K562 (cell line): ENCODE results near the gene DOCK1. TPM values are rescaled to one million over a fixed set of nuclear protein-coding genes. Genes with fewer than 3 reads are reported as not detected.

Experiments
- ATAC-seq: fragments of 200-7000 bp; cut with Tn5 transposase; 3 replicates; pipeline ENCODE4 v1.9.1; 2020; ENCODE audit warnings: moderate library complexity
- BruUV-seq: library from RNA; stranded (reverse); fragments of 400-500 nt; replicated peaks from 2 replicates; lab custom pipeline; 2021; lab: Mats Ljungman, UMichigan
- CTCF ChIA-PET: fragments of 300-600 bp; formaldehyde crosslinking; extraction: SDS; loops from one replicate; lab custom pipeline; 2021; ENCODE audit warnings: low intra/inter-chr PET ratio; lab: Yijun Ruan, JAX
- POLR2A ChIA-PET: fragments of 300-600, 350-650 bp; sonication (Branson Sonifier 250); formaldehyde crosslinking; extraction: SDS; loops from one replicate; lab custom pipeline; 2021; ENCODE audit warnings: antibody characterized with exemption, inconsistent platforms; lab: Yijun Ruan, JAX
- DNase-seq, 4 experiments: peaks; one replicate each; pipeline versions ENCODE4 v3.0.0 to v3.0.0-alpha.2; 2011 to 2018; ENCODE audit warnings: low spot score in 3 of 4, mixed read lengths in 3 of 4; ENCODE audit errors: extremely low read depth in 1 of 4
- FAIRE-seq: peaks from 2 replicates; lab custom pipeline; 2011; peaks lifted over from hg19 to GRCh38; lab: Jason Lieb, UNC
- H2AFZ ChIP-seq: 2 replicates; pipeline ENCODE4 v1.6.0; 2011; ENCODE audit warnings: low read depth, low read length, control low read depth, inconsistent platforms
- H3K27ac ChIP-seq: fragments of 200-600 bp; 3 replicates; pipeline ENCODE4 v1.8.0; 2011; ENCODE audit warnings: low read depth, mild to moderate bottlenecking, control low read depth, inconsistent platforms, low read length, moderate library complexity, mixed read lengths; ENCODE audit errors: extremely low read depth
- H3K27me3 ChIP-seq, 2 experiments: fragments of 300-600 bp in 1 of 2; 2 replicates in 1 of 2; 3 replicates in 1 of 2; pipeline versions ENCODE4 v1.6.0 to v1.8.0; 2011; ENCODE audit warnings: inconsistent platforms in 2 of 2, low read length in 2 of 2, mild to moderate bottlenecking in 1 of 2, mixed read lengths in 1 of 2, moderate library complexity in 1 of 2; ENCODE audit not compliant: control insufficient read depth in 2 of 2, insufficient read depth in 2 of 2
- H3K36me3 ChIP-seq: fragments of 300-600 bp; 3 replicates; pipeline ENCODE4 v1.8.0; 2011; ENCODE audit warnings: mild to moderate bottlenecking, low read length, inconsistent platforms; ENCODE audit not compliant: control insufficient read depth, insufficient read depth
- H3K4me1 ChIP-seq, 2 experiments: fragments of 200-600 bp in 1 of 2; replicated peaks in 1 of 2; 2 replicates in 1 of 2; 3 replicates in 1 of 2; pipeline versions ENCODE4 v1.5.1 to v1.8.0; 2011; ENCODE audit warnings: inconsistent platforms in 2 of 2, low read length in 2 of 2, mild to moderate bottlenecking in 1 of 2, mixed read lengths in 1 of 2, moderate library complexity in 1 of 2; ENCODE audit not compliant: control insufficient read depth in 2 of 2, insufficient read depth in 2 of 2
- H3K4me2 ChIP-seq: 2 replicates; pipeline ENCODE4 v1.6.1; 2011; ENCODE audit warnings: low read length, control low read depth, inconsistent platforms, mixed read lengths; ENCODE audit not compliant: insufficient read depth
- H3K4me3 ChIP-seq: fragments of 200-600 bp; sonication (generic), shearing (Covaris generic); 2 replicates; pipeline ENCODE4 v1.5.1; 2016; ENCODE audit warnings: control low read depth, inconsistent platforms
- H3K79me2 ChIP-seq: fragments of 200-600 bp; 3 replicates; pipeline ENCODE4 v1.8.0; 2011; ENCODE audit warnings: low read length, inconsistent platforms; ENCODE audit not compliant: control insufficient read depth, insufficient read depth
- H3K9ac ChIP-seq, 2 experiments: 2 replicates each; pipeline versions ENCODE4 v1.6.0 to v1.6.1; 2011; ENCODE audit warnings: low read depth in 2 of 2, low read length in 2 of 2, control low read depth in 1 of 2, inconsistent platforms in 1 of 2, mild to moderate bottlenecking in 1 of 2, mixed read lengths in 1 of 2; ENCODE audit not compliant: insufficient read depth in 1 of 2
- H3K9me1 ChIP-seq: one replicate; pipeline ENCODE4 v1.6.0; 2011; ENCODE audit warnings: inconsistent platforms, mild to moderate bottlenecking, low read length, moderate library complexity; ENCODE audit not compliant: control insufficient read depth, insufficient read depth
- H3K9me3 ChIP-seq: replicated peaks from 2 replicates; pipeline ENCODE4 v1.5.1; 2011; ENCODE audit warnings: low read depth, low read length, inconsistent platforms; ENCODE audit not compliant: control insufficient read depth, insufficient read depth
- H4K20me1 ChIP-seq: replicated peaks from 2 replicates; pipeline ENCODE4 v1.6.1; 2011; ENCODE audit warnings: low read length, inconsistent platforms, mixed read lengths; ENCODE audit not compliant: control insufficient read depth, insufficient read depth
- ETV5 ChIP-seq: sonication (generic); formaldehyde crosslinking; IDR thresholded peaks from 2 replicates; pipeline ENCODE4 v1.4.0; 2020; ENCODE audit warnings: low read depth, mild to moderate bottlenecking, missing genetic modification reagents
- ETV6 ChIP-seq, 3 experiments: fragments of 150-350 bp in 1 of 3; sonication (generic) in 1 of 3; formaldehyde crosslinking in 1 of 3; IDR thresholded peaks; 2 replicates each; pipeline versions ENCODE4 v1.6.1 to v1.8.0; 2014 to 2022; ENCODE audit warnings: borderline replicate concordance in 2 of 3, low read depth in 2 of 3, antibody characterized with exemption in 1 of 3, low read length in 1 of 3, mild to moderate bottlenecking in 1 of 3, missing genetic modification reagents in 1 of 3
- GATA2 ChIP-seq: sonication (generic); formaldehyde crosslinking; IDR thresholded peaks from 2 replicates; pipeline ENCODE4 v1.4.0; 2020; ENCODE audit warnings: mild to moderate bottlenecking, missing genetic modification reagents
- KDM1A ChIP-seq, 2 experiments: fragments of 450-650 bp; IDR thresholded peaks; 2 replicates each; pipeline ENCODE4 v1.6.1; 2016; ENCODE audit warnings: mild to moderate bottlenecking in 2 of 2
- KLF16 ChIP-seq: IDR thresholded peaks from 2 replicates; pipeline ENCODE4 v1.6.1; 2016; ENCODE audit warnings: antibody characterized with exemption
- POLR2AphosphoS2 ChIP-seq: IDR thresholded peaks from 2 replicates; pipeline ENCODE4 v1.6.1; 2012; ENCODE audit warnings: low read length, improper control_type of control experiment
- SMAD2 ChIP-seq: fragments of 150-350 bp; IDR thresholded peaks from 2 replicates; pipeline ENCODE4 v1.6.1; 2014; ENCODE audit warnings: low read depth, mild to moderate bottlenecking, low read length
- ZNF239 ChIP-seq: fragments of 250-450 bp; sonication (Bioruptor Pico); IDR thresholded peaks from 2 replicates; pipeline ENCODE4 v1.4.0; 2020; ENCODE audit warnings: mild to moderate bottlenecking
- ZNF583 ChIP-seq: fragments of 250-450 bp; sonication (Bioruptor Pico); IDR thresholded peaks from 2 replicates; pipeline ENCODE4 v1.4.0; 2020
- WGBS: fragments of 100-300 bp; shearing (Covaris generic); methylation state at CpG from one replicate; pipeline ENCODE4 v1.1.6; 2016; ENCODE audit warnings: low coverage, mixed read lengths; ENCODE audit not compliant: insufficient coverage; ENCODE audit errors: missing lambda C conversion rate; 5-methylcytosine and 5-hydroxymethylcytosine counted together
- in situ Hi-C: fragments of 300-500 bp; cut with MboI; formaldehyde crosslinking; loops from 4 replicates; pipeline ENCODE4 v1.15.0; 2018; ENCODE audit warnings: inconsistent platforms, mixed read lengths
- intact Hi-C: fragments of 100-400 bp; cut with micrococcal nuclease; formaldehyde crosslinking; loops from 2 replicates; pipeline ENCODE4 v1.14.2; 2022
- polyA plus RNA-seq, 8 experiments: library from polyadenylated mRNA; depleted of rRNA in 4 of 8; stranded (reverse) in 5 of 8; unstranded in 3 of 8; fragments of >200 nt; fragmentation: Nextera tagmentation in 2 of 8; fragmentation: Illumina TruSeq in 1 of 8; extraction: Ambion mirVana in 2 of 8; extraction: Trizol in 1 of 8; gene quantifications; 2 replicates each; pipeline versions ENCODE4 v1.2.1 to v1.2.3, GENCODE V29; 2011 to 2014; ENCODE audit warnings: inconsistent platforms in 1 of 8, missing spikeins in 1 of 8
- total RNA-seq, 7 experiments: library from RNA; depleted of rRNA in 6 of 7; stranded (reverse); fragments of >200 nt in 6 of 7; fragmentation: Illumina TruSeq in 2 of 7; extraction: Trizol in 2 of 7; gene quantifications; 2 replicates each; pipeline versions ENCODE4 v1.2.1 to v1.2.3, GENCODE V29; 2011 to 2021; ENCODE audit warnings: low replicate concordance in 1 of 7

DOCK1 gene
- total and polyA plus RNA-seq, 9 of the 15 experiments (the other 6 are each of a cell fraction or from before 2014, with no cell fraction given) = 0.31 TPM; not detected in 8

DNA sequence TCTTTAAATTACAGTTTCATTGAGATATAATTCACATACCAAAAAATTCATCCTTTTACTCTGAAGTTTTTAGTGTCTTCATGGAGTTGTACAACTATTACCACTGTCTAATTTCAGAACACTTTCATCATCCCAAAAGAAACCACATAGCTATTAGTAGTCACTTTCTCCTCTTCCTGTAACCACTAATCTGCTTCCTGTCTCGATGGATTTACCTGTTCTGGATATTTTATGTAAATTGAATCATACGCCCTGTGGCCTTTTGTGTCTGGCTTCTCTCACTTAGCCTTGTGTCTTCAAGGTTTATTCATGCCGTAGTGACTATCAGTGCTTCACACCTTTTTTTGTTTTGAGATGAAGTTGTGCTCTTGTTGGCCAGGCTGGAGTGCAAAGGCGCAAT, 135.5 kb downstream of the DOCK1 start:
- Histone ChIP-seq H3K9me3 (no peaks in the 10 kb centered on the region), H3K9me1 (no peaks in the 10 kb centered on the region), H3K4me1 (no peaks in the 10 kb centered on the region), H3K27me3 (no peaks in the 10 kb centered on the region), H3K9ac (no peak overlapping the region), H3K4me3 (no peak overlapping the region), H4K20me1 (no peaks in the 10 kb centered on the region)
- ATAC-seq = no peak
- no TSS peak for BruUV-seq
- ChIA-PET POLR2A (no interaction called here), CTCF (no interaction called here)
- 2% methylated on average over 4 of the region's 4 CpGs for WGBS
- no peak for DNase-seq
- FAIRE-seq = no peak
- intact Hi-C loops = no loop called here
- TF ChIP-seq KDM1A (IDR thresholded peaks at IDR 0.05) (no peak), ETV6 (IDR thresholded peaks at IDR 0.05; ENCODE audit: borderline replicate concordance in 1 of 2, low read depth in 2 of 2, low read length in 1 of 2) (no peak), ETV6 (CRISPR knock-in tag; IDR thresholded peaks at IDR 0.05; ENCODE audit: borderline replicate concordance) (no peak), ZNF239 (CRISPR knock-in tag) (no peak), SMAD2 (no peak), GATA2 (CRISPR knock-in tag) (no peak)
- TF ChIP-seq, all 486 proteins: peak for 0
- no peak overlapping the region for H3K4me2 ChIP-seq
- in situ Hi-C loops = no loop called here
- H2AFZ ChIP-seq = no peak overlapping the region
- H3K27ac ChIP-seq = no peak overlapping the region
- no peaks in the 10 kb centered on the region for H3K79me2 ChIP-seq
- no peaks in the 10 kb centered on the region for H3K36me3 ChIP-seq

DNA sequence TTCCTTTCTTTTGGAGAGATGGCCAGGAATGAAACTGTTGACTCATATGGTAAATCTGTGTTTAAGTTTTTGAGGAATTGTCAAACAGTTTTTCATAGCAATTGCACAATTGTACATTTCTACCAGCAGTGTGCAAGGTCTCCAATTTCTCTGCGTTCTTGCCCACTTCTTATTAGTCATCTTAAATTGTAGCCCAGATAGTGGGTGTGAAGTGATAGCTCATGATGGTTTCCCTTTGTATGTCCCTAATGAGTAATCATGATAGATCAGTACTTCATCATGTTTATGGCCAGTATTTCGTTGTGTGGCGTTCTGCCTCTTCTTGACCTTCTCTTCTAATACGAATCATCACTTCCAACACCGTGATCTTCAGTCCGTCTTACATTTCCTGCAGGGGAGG, 136.3 kb downstream of the DOCK1 start:
- intact Hi-C loops = no loop called here
- no TSS peak for BruUV-seq
- no peak overlapping the region for H3K27ac ChIP-seq
- TF ChIP-seq ZNF583 = no peak
- TF ChIP-seq ETV5 (CRISPR knock-in tag) = no peak
- no peak for TF ChIP-seq POLR2AphosphoS2
- no peak for TF ChIP-seq KLF16
- FAIRE-seq (no peak), DNase-seq (no peak), ATAC-seq (no peak)
- H3K4me1 ChIP-seq = no peaks in the 10 kb centered on the region
- WGBS = 0% methylated on average over 6 of the region's 6 CpGs
- in situ Hi-C loops = no loop called here
- H3K79me2 ChIP-seq = no peaks in the 10 kb centered on the region
- ChIA-PET CTCF (no interaction called here), POLR2A (no interaction called here)
- H3K4me3 ChIP-seq = no peak overlapping the region
- no peaks in the 10 kb centered on the region for H4K20me1 ChIP-seq
- H3K9me3 ChIP-seq = no peaks in the 10 kb centered on the region
- H3K27me3 ChIP-seq = no peaks in the 10 kb centered on the region
- no peak overlapping the region for H3K4me2 ChIP-seq
- no peaks in the 10 kb centered on the region for H3K36me3 ChIP-seq
- no peak overlapping the region for H3K9ac ChIP-seq
- no peak overlapping the region for H2AFZ ChIP-seq
- H3K9me1 ChIP-seq = no peaks in the 10 kb centered on the region
